ENCODE results near the gene C20orf204. TPM values are rescaled to one million over a fixed set of nuclear protein-coding genes. Genes with fewer than 3 reads are reported as not detected.
"Not testable (repeated sequence)": the region's sequence is repeated elsewhere in the genome, so short reads cannot be mapped to it uniquely, and the experiment has no call there.

C20orf204 gene
- total RNA-seq, 2 donors from 2014 or later = 0.64 to 3.1 TPM

DNA sequence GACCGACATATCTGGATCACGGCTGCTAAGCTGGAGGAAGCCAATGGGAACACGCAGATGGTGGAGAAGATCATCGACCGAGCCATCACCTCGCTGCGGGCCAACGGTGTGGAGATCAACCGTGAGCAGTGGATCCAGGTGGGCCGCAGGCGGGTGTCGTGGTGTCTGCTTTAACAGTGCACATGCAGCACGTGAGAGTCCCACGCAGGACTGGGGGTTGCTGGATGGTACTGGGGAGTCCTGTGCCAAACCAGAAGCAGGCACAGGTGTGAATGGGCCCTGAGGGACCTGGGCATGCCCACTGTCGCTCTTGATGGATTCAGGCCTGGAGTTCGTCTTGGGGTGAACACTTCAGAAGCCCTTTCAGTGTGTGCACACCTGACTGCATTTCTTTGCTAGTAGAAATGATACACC lies 24.6 kb upstream of the C20orf204 start:
- intact Hi-C loops (cut with DNase I) = no loop called here
- Histone ChIP-seq H3K36me3 (peaks cover 5 to 10% of the 10 kb centered on the region in 2 donors), H3K27ac (no peak overlapping the region), H3K4me1 (replicated peaks) (no peaks in the 10 kb centered on the region), H3K9me3 (no peaks in the 10 kb centered on the region), H3K27me3 (replicated peaks; ENCODE audit: insufficient read depth) (no peaks in the 10 kb centered on the region), H3K4me3 (no peak overlapping the region)
- 96% methylated on average over 16 of the region's 16 CpGs for WGBS
- DNase-seq (ENCODE audit: low spot score) = no peak
- TF ChIP-seq POLR2AphosphoS5 (IDR thresholded peaks at IDR 0.05) (no peak), POLR2A (IDR thresholded peaks at IDR 0.05) (no peak)
- TF ChIP-seq, protein P1, sequence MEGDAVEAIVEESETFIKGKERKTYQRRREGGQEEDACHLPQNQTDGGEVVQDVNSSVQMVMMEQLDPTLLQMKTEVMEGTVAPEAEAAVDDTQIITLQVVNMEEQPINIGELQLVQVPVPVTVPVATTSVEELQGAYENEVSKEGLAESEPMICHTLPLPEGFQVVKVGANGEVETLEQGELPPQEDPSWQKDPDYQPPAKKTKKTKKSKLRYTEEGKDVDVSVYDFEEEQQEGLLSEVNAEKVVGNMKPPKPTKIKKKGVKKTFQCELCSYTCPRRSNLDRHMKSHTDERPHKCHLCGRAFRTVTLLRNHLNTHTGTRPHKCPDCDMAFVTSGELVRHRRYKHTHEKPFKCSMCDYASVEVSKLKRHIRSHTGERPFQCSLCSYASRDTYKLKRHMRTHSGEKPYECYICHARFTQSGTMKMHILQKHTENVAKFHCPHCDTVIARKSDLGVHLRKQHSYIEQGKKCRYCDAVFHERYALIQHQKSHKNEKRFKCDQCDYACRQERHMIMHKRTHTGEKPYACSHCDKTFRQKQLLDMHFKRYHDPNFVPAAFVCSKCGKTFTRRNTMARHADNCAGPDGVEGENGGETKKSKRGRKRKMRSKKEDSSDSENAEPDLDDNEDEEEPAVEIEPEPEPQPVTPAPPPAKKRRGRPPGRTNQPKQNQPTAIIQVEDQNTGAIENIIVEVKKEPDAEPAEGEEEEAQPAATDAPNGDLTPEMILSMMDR (IDR thresholded peaks at IDR 0.05) = no peak

DNA sequence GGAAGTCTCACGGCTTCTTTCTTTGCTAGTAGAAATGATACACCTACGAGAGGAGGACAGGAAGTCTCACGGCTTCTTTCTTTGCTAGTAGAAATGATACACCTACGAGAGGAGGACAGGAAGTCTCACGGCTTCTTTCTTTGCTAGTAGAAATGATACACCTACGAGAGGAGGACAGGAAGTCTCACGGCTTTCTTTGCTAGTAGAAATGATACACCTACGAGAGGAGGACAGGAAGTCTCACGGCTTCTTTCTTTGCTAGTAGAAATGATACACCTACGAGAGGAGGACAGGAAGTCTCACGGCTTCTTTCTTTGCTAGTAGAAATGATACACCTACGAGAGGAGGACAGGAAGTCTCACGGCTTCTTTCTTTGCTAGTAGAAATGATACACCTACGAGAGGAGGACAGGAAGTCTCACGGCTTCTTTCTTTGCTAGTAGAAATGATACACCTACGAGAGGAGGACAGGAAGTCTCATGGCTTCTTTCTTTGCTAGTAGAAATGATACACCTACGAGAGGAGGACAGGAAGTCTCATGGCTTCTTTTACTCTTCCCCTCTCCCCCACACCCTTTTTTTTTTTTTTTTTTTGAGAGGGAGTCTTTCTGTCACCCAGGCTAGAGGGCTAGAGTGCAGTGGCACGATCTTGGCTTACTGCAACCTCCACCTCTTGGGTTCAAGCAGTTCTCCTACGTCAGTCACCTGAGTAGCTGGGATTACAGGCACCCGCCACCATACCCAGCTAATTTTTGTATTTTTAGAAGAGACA lies 23.4 kb upstream of the C20orf204 start:
- H3K4me1 ChIP-seq (replicated peaks); H3K9me3 ChIP-seq; H3K27ac ChIP-seq; H3K4me3 ChIP-seq; intact Hi-C loops (cut with DNase I); DNase-seq (ENCODE audit: low spot score); H3K27me3 ChIP-seq (replicated peaks; ENCODE audit: insufficient read depth): not testable (repeated sequence)
- peaks cover 5 to 18% of the 10 kb centered on the region in 2 donors for H3K36me3 ChIP-seq
- WGBS = 95% methylated on average over 11 of the region's 20 CpGs

DNA sequence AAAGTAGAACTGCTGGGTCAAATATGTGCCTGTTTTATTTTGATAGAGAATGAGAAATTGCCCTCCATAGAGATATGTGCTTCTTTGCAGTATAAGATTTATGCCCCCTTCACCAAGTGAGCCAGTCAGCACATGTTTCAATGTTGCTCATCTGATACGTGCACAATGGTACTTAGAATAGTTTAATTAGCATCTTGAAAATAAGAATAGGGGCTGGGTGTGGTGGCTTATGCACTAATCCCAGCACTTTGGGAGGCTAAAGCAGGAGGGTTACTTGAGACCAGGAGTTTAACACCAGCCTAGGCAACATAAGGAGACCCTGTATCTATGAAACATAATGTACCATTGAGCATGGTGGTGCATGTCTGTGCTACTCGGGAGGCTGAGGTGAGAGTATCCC lies 20.3 kb upstream of the C20orf204 start:
- Histone ChIP-seq H3K9me3 (no peaks in the 10 kb centered on the region), H3K27ac (no peak overlapping the region), H3K27me3 (replicated peaks; ENCODE audit: insufficient read depth) (no peaks in the 10 kb centered on the region), H3K4me3 (no peak overlapping the region), H3K4me1 (replicated peaks) (no peaks in the 10 kb centered on the region), H3K36me3 (peaks cover 6 to 41% of the 10 kb centered on the region in 2 donors)
- no peak for DNase-seq (ENCODE audit: low spot score)
- TF ChIP-seq POLR2AphosphoS5 (IDR thresholded peaks at IDR 0.05) = no peak
- TF ChIP-seq, protein P1 (IDR thresholded peaks at IDR 0.05) = no peak
- TF ChIP-seq POLR2A (IDR thresholded peaks at IDR 0.05) = no peak
- 71% methylated on average over 2 of the region's 2 CpGs for WGBS
- intact Hi-C loops (cut with DNase I) = no loop called here

DNA sequence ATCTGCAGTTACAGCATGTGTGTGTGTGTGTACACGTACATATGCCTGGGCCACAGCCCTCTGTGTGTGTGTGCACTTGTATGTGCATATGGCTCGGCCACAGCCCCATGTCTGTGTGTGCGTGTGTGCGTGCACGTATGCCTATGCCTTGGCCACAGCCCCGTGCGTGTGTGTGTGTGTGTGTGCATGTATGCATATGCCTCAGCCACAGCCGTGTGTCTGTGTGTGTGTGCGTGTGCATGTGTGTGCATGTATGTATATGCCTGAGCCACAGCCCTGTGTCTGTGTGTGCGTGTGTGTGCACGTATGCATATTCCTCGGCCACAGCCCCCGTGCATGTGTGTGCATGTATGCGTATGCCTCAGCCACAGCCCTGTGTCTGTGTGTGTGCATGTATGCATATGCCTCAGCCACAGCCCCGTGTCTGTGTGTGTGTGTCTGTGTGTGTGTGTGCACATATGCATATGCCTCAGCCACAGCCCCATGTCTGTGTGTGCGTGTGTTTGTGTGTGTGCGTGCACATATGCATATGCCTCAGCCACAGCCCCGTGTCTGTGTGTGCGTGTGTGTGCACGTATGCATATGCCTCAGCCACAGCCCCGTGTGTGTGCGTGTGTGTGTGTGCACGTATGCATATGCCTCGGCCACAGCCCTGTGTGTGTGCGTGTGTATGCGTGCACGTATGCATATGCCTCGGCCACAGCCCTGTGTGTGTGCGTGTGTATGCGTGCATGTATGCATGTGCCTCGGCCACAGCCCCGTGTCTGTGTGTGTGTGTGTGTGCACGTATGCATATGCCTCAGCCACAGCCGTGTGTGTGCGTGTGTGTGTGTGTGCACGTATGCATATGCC lies 14.6 kb upstream of the C20orf204 start:
- Histone ChIP-seq H3K4me1 (replicated peaks) (no peaks in the 10 kb centered on the region), H3K4me3 (no peak overlapping the region), H3K36me3 (peaks cover 6 to 65% of the 10 kb centered on the region in 2 donors), H3K27me3 (replicated peaks; ENCODE audit: insufficient read depth) (no peaks in the 10 kb centered on the region), H3K27ac (no peak overlapping the region), H3K9me3 (no peaks in the 10 kb centered on the region)
- intact Hi-C loops (cut with DNase I) = no loop called here
- TF ChIP-seq POLR2A (IDR thresholded peaks at IDR 0.05) = no peak
- 93% methylated on average over 36 of the region's 36 CpGs for WGBS
- no peak for DNase-seq (ENCODE audit: low spot score)

DNA sequence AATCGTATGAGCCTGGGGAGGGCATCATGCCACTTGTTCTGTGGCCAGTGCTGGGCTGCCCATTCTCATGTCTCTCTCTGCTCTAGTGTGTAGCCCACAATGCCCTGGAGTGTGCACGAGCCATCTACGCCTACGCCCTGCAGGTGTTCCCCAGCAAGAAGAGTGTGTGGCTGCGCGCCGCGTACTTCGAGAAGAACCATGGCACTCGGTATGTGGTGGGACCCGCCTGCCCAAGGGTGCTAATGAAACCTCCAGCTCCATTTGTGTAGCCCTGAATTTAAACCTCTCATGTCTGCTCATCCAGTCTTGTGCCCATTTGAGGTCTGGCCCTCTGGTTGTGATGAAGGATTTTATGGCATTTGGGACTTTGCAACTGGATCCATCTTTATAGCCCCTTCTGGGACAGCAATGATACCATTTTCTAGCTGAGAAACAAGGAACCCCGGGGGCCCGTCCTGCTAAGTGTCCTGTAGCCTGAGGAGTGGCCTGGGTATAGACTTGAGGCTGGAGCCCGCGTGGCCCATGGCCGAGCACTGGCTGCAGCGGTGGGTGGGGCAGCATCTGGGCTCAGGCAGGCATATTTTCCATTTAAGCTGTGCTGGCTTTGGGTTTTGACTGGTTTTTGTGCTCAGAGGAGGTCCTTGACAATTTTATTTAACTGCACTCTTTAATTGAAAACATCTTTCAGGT lies 13.2 kb upstream of the C20orf204 start:
- TF ChIP-seq POLR2A (IDR thresholded peaks at IDR 0.05) (no peak), POLR2AphosphoS5 (IDR thresholded peaks at IDR 0.05) (no peak)
- TF ChIP-seq, protein P1 (IDR thresholded peaks at IDR 0.05) = no peak
- Histone ChIP-seq H3K9me3 (no peaks in the 10 kb centered on the region), H3K36me3 (peaks cover 12 to 70% of the 10 kb centered on the region in 2 donors), H3K27me3 (replicated peaks; ENCODE audit: insufficient read depth) (no peaks in the 10 kb centered on the region), H3K4me3 (no peak overlapping the region), H3K27ac (no peak overlapping the region), H3K4me1 (replicated peaks) (no peaks in the 10 kb centered on the region)
- intact Hi-C loops (cut with DNase I) = no loop called here
- DNase-seq (ENCODE audit: low spot score) = no peak
- 92% methylated on average over 17 of the region's 17 CpGs for WGBS

All from prostate gland (tissue), 2 donors.